Prostate gland (tissue), 2 donors: ENCODE results near the gene CCDC196. TPM values are rescaled to one million over a fixed set of nuclear protein-coding genes. Genes with fewer than 3 reads are reported as not detected.
"Not testable (repeated sequence)": the region's sequence is repeated elsewhere in the genome, so short reads cannot be mapped to it uniquely, and the experiment has no call there.

ENCODE experiments used
- DNase-seq: peaks from one replicate; pipeline ENCODE4 v3.0.0-alpha.2; 2019; ENCODE audit warnings: low spot score
- H3K27ac ChIP-seq, 2 donors: fragments of 200-600 bp; sonication (generic); 2 replicates each; pipeline ENCODE4 v1.5.1; 2017 to 2019
- H3K27me3 ChIP-seq: fragments of 200-600 bp; sonication (generic); replicated peaks from 2 replicates; pipeline ENCODE4 v1.5.1; 2019; ENCODE audit not compliant: insufficient read depth
- H3K36me3 ChIP-seq, 2 donors: fragments of 200-600 bp; sonication (generic); 1 replicate in 1 of 2; 2 replicates in 1 of 2; pipeline versions ENCODE4 v1.5.1 to v1.8.1; 2017 to 2019
- H3K4me1 ChIP-seq: fragments of 200-600 bp; sonication (generic); replicated peaks from 2 replicates; pipeline ENCODE4 v1.5.1; 2019
- H3K4me3 ChIP-seq, 2 donors: fragments of 200-600 bp; sonication (generic); 2 replicates each; pipeline ENCODE4 v1.5.1; 2017 to 2019
- H3K9me3 ChIP-seq: fragments of 200-600 bp; sonication (generic); 2 replicates; pipeline ENCODE4 v1.5.1; 2017
- CTCF ChIP-seq, 4 experiments: fragments of 200-600 bp in 2 of 4; fragments of 450-650 bp in 2 of 4; sonication (generic) in 2 of 4; IDR thresholded peaks; 1 replicate in 3 of 4; 2 replicates in 1 of 4; pipeline ENCODE4 v1.5.1; 2016 to 2019; ENCODE audit warnings: antibody characterized with exemption in 4 of 4, mild to moderate bottlenecking in 2 of 4, moderate library complexity in 2 of 4
- POLR2A ChIP-seq: fragments of 450-650 bp; IDR thresholded peaks from one replicate; pipeline ENCODE4 v1.6.1; 2016; ENCODE audit warnings: antibody characterized with exemption, mild to moderate bottlenecking
- POLR2AphosphoS5 ChIP-seq: sonication (generic); formaldehyde crosslinking; IDR thresholded peaks from one replicate; pipeline ENCODE4 v1.6.1; 2017; ENCODE audit warnings: antibody characterized with exemption
- WGBS: methylation state at CpG from one replicate; pipeline ENCODE4 v1.1.5; 2018; 5-methylcytosine and 5-hydroxymethylcytosine counted together
- intact Hi-C: fragments of 100-400 bp; cut with DNase I; formaldehyde crosslinking; loops from one replicate; pipeline ENCODE4 v1.14.2; 2022
- total RNA-seq, 2 donors: library from RNA; depleted of rRNA; stranded (reverse); fragments of >200 nt; gene quantifications; one replicate each; pipeline ENCODE4 v1.1.0, GENCODE V29; 2016

The CCDC196 gene
- total RNA-seq, 2 donors from 2014 or later, result 2.6 TPM; not detected in 1

DNA sequence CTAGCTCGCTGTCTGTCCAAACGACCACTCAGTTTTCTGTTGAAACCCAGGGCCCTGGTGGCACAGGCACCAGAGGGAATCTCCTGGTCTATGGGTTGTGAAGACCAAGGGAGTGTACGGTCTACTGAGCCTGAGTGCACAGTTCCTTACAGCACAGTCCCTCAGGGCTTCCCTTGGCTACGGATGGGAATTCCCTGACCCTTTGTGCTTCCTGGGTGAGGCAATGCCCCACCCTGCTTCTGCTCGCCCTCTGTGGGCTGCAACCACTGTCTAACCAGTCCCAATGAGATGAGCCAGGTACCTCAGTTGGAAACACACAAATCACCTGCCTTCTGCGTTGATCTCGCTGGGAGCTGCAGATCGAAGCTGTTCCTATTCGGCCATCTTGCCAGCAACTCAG is 44.4 kb downstream of the CCDC196 start:
- H3K9me3 ChIP-seq, result no peaks in the 10 kb centered on the region
- intact Hi-C loops, result no loop called here
- no peak for DNase-seq
- H3K27me3 ChIP-seq, result no peaks in the 10 kb centered on the region
- TF ChIP-seq POLR2A (no peak), POLR2AphosphoS5 (no peak), CTCF (IDR thresholded peaks at IDR 0.05) (no peak)
- no peaks in the 10 kb centered on the region for H3K36me3 ChIP-seq
- no peak overlapping the region for H3K4me3 ChIP-seq
- 90% methylated on average over 9 of the region's 9 CpGs for WGBS
- H3K4me1 ChIP-seq, result no peaks in the 10 kb centered on the region
- H3K27ac ChIP-seq, result no peak overlapping the region

- no peaks in the 10 kb centered on the region for H3K9me3 ChIP-seq
- no peak overlapping the region for H3K27ac ChIP-seq
- WGBS, result 83% methylated on average over 3 of the region's 3 CpGs
- intact Hi-C loops, result no loop called here
- no peak for DNase-seq
- no peak overlapping the region for H3K4me3 ChIP-seq
- H3K27me3 ChIP-seq, result no peaks in the 10 kb centered on the region
- no peaks in the 10 kb centered on the region for H3K36me3 ChIP-seq
- H3K4me1 ChIP-seq, result no peaks in the 10 kb centered on the region
- TF ChIP-seq CTCF (IDR thresholded peaks at IDR 0.05) (no peak), POLR2A (no peak), POLR2AphosphoS5 (no peak)
These were observed 52.9 kb downstream of the CCDC196 start for GRCh38 chr14:66539034-66539433.

GRCh38 chr14:66540038-66540437 is 53.9 kb downstream of the CCDC196 start:
- intact Hi-C loops, result no loop called here
- 41% methylated on average over 1 of the region's 1 CpG for WGBS

DNA sequence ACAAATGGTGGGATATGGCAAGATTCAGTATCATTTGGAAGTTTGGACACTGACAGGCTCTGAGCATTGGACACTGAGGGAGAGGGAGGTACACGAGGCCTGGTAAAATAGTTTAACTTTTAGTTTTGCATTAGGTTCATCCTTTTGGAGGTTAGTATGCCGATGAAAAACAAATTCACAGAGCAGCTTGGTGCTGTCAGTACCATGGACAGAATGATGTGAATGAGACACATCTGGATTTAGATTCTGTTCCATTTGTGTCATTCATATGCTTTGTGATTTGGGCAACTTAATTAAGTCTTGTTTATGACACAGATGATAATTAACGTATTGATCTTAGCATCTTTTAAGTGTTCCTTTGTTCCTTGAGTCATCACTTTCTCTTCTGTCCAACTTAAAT is 55.5 kb downstream of the CCDC196 start:
- TF ChIP-seq POLR2AphosphoS5, result no peak
- TF ChIP-seq CTCF (IDR thresholded peaks at IDR 0.05), result no peak
- TF ChIP-seq POLR2A, result no peak
- Histone ChIP-seq H3K27me3 (no peaks in the 10 kb centered on the region), H3K4me1 (no peaks in the 10 kb centered on the region)

More at GRCh38 chr14:66540038-66540437, 53.9 kb downstream of the CCDC196 start:
- H3K27me3 ChIP-seq, result no peaks in the 10 kb centered on the region
- H3K36me3 ChIP-seq, result no peaks in the 10 kb centered on the region
- no peak for TF ChIP-seq CTCF (IDR thresholded peaks at IDR 0.05)
- TF ChIP-seq POLR2AphosphoS5, result no peak
- TF ChIP-seq POLR2A, result no peak
- H3K4me3 ChIP-seq, result no peak overlapping the region
- no peak for DNase-seq
- no peaks in the 10 kb centered on the region for H3K9me3 ChIP-seq
- H3K27ac ChIP-seq, result no peak overlapping the region
- H3K4me1 ChIP-seq, result no peaks in the 10 kb centered on the region

DNA sequence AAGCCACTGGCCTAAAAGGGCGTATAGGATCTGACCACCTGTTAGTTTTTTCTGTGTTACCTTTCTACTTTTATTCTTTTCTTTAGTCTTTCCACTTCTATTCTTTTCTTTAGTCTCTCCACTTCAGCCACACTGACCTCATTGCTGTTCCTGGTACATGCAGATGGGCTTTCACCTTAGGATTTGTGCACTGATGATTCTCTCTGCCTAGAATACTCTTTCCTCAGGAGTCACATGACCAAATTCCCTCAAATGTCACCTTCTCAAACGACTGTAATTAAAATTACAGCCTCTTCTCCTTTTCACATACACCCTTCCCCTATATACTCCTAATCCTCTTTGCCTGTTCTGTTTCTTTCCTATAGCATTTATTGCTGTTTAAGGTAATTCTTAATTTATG is 57.8 kb downstream of the CCDC196 start:
- H3K36me3 ChIP-seq, result no peaks in the 10 kb centered on the region
- H3K27me3 ChIP-seq, result no peaks in the 10 kb centered on the region
- 76% methylated on average over 2 of the region's 2 CpGs for WGBS
- no peak overlapping the region for H3K27ac ChIP-seq
- no peaks in the 10 kb centered on the region for H3K4me1 ChIP-seq
- H3K4me3 ChIP-seq, result no peak overlapping the region
- DNase-seq, result no peak
- intact Hi-C loops, result no loop called here
- no peaks in the 10 kb centered on the region for H3K9me3 ChIP-seq
- TF ChIP-seq CTCF (IDR thresholded peaks at IDR 0.05), result no peak
- no peak for TF ChIP-seq POLR2A
- TF ChIP-seq POLR2AphosphoS5, result no peak

More for the DNA sequence above, 55.5 kb downstream of the CCDC196 start:
- intact Hi-C loops, result no loop called here
- WGBS, result 77% methylated on average over 3 of the region's 3 CpGs
- Histone ChIP-seq H3K9me3 (no peaks in the 10 kb centered on the region), H3K4me3 (no peak overlapping the region), H3K27ac (no peak overlapping the region), H3K36me3 (no peaks in the 10 kb centered on the region)
- no peak for DNase-seq

DNA sequence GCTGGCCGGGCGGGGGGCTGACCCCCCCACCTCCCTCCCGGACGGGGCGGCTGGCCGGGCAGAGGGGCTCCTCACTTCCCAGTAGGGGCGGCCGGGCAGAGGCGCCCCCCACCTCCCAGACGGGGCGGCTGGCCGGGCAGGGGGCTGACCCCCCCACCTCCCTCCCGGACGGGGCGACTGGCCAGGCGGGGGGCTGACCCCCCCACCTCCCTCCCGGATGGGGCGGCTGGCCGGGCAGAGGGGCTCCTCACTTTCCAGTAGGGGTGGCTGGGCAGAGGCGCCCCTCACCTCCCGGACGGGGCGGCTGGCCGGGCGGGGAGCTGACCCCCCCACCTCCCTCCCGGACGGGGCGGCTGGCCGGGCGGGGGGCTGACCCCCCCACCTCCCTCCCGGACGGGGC is 59.0 kb downstream of the CCDC196 start:
- DNase-seq, H3K9me3 ChIP-seq, H3K36me3 ChIP-seq, H3K27ac ChIP-seq, H3K4me3 ChIP-seq, intact Hi-C loops, H3K27me3 ChIP-seq, H3K4me1 ChIP-seq: not testable (repeated sequence)
- 100% methylated on average over 1 of the region's 32 CpGs for WGBS

DNA sequence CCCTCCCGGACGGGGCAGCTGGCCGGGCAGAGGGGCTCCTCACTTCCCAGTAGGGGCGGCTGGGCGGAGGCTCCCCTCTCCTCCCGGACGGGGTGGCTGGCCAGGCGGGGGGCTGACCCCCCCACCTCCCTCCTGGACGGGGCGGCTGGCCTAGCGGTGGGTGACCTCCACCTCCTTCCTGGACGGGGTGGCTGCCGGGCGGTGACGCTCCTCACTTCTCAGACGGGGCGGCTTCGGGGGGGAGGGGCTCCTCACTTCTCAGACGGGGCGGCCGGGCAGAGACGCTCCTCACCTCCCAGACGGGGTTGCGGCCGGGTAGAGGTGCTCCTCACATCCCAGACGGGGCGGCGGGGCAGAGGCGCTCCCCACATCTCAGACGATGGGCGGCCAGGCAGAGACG is 59.6 kb downstream of the CCDC196 start:
- H3K36me3 ChIP-seq, H3K4me1 ChIP-seq, DNase-seq, H3K27ac ChIP-seq, H3K27me3 ChIP-seq, H3K9me3 ChIP-seq, intact Hi-C loops, H3K4me3 ChIP-seq: not testable (repeated sequence)
- 97% methylated on average over 15 of the region's 32 CpGs for WGBS
